Fibroblast of peridontal ligament (primary cell): Measurements from ENCODE around the gene FRMD3.

ENCODE experiments used
- DNase-seq: peaks from one replicate; pipeline ENCODE4 v3.0.0-alpha.2; 2010; ENCODE audit errors: extremely low read depth

FRMD3 gene

GRCh38 chr9:83433846-83434245, 104.4 kb downstream of the FRMD3 start:
- no peak for DNase-seq

GRCh38 chr9:83432877-83433550, 105.2 kb downstream of the FRMD3 start:
- no peak for DNase-seq

GRCh38 chr9:83432104-83432627, 106.0 kb downstream of the FRMD3 start:
- DNase-seq: no peak

- no peak for DNase-seq
Measured at GRCh38 chr9:83431101-83432060, 106.8 kb downstream of the FRMD3 start.

GRCh38 chr9:83430681-83431080, 107.5 kb downstream of the FRMD3 start:
- DNase-seq: no peak

GRCh38 chr9:83429229-83429628, 109.0 kb downstream of the FRMD3 start:
- no peak for DNase-seq

- no peak for DNase-seq
Measured at GRCh38 chr9:83425240-83425639, 113.0 kb downstream of the FRMD3 start.

GRCh38 chr9:83424831-83425230, 113.4 kb downstream of the FRMD3 start:
- no peak for DNase-seq

GRCh38 chr9:83423815-83424707, 114.1 kb downstream of the FRMD3 start:
- no peak for DNase-seq

- DNase-seq: peak; percentile 2
Measured at GRCh38 chr9:83422527-83422926, 115.7 kb downstream of the FRMD3 start.

- no peak for DNase-seq
Measured at GRCh38 chr9:83420486-83420885, 117.7 kb downstream of the FRMD3 start.

- DNase-seq: no peak
Measured at GRCh38 chr9:83419961-83420360, 118.2 kb downstream of the FRMD3 start.

GRCh38 chr9:83418283-83418682, 119.9 kb downstream of the FRMD3 start:
- DNase-seq: no peak

GRCh38 chr9:83413367-83413766, 124.8 kb downstream of the FRMD3 start:
- no peak for DNase-seq

- no peak for DNase-seq
Measured at GRCh38 chr9:83410701-83411100, 127.5 kb downstream of the FRMD3 start.

- no peak for DNase-seq
Measured at GRCh38 chr9:83406921-83407320, 131.3 kb downstream of the FRMD3 start.

- no peak for DNase-seq
Measured at GRCh38 chr9:83405759-83406158, 132.4 kb downstream of the FRMD3 start.

GRCh38 chr9:83403527-83404238, 134.5 kb downstream of the FRMD3 start:
- DNase-seq: no peak

GRCh38 chr9:83401328-83401900, 136.8 kb downstream of the FRMD3 start:
- DNase-seq: no peak

- DNase-seq: no peak
Measured at GRCh38 chr9:83396813-83397212, 141.4 kb downstream of the FRMD3 start.

- no peak for DNase-seq
Measured at GRCh38 chr9:83396342-83396741, 141.9 kb downstream of the FRMD3 start.
